GM23248 (cell line): ENCODE data around the gene LIFR.

Experiments
- EZH2 ChIP-seq: fragments of 200-600 bp; sonication (generic); IDR thresholded peaks from 2 replicates; pipeline ENCODE4 v1.6.1; 2018; ENCODE audit warnings: antibody characterized with exemption, mild to moderate bottlenecking; ENCODE audit not compliant: insufficient read depth, poor library complexity, severe bottlenecking
- EZH2phosphoT487 ChIP-seq: fragments of 200-600 bp; sonication (generic); IDR thresholded peaks from 2 replicates; pipeline ENCODE4 v1.6.1; 2018; ENCODE audit warnings: antibody characterized with exemption, moderate library complexity, mild to moderate bottlenecking, low read depth; ENCODE audit not compliant: insufficient read depth

DNA sequence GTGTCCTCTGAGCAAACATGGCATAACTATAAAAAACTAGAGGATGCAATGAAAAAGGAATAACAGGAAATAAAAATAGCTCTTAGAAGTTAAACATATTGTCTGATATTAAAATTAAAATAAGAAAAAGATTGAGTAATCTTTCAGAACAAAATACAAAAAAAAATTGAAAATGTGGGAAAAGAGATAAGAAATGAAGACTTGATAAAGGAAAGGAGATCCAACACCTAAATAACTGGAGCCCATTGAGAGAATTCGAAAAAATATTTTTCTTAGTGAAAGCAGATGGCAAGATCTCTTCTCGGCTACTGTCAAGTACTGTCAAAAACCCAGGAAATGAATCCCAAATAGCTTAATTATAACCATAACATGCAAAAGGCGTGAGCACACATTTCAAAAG lies 24.9 kb downstream of the LIFR start:
- TF ChIP-seq EZH2phosphoT487, result no peak
- no peak for TF ChIP-seq EZH2
